GM19328 (cell line): ENCODE data around the gene PLA2G3.

Experiments used
- ATAC-seq: cut with Tn5 transposase; IDR thresholded peaks from one replicate; pipeline ENCODE4 v1.9.1; 2021; ENCODE audit warnings: mild to moderate bottlenecking, moderate library complexity; ENCODE audit not compliant: unreplicated experiment

Gene PLA2G3

GRCh38 chr22:31148953-31149627 lies 8.8 kb upstream of the PLA2G3 start:
- no peak for ATAC-seq

DNA sequence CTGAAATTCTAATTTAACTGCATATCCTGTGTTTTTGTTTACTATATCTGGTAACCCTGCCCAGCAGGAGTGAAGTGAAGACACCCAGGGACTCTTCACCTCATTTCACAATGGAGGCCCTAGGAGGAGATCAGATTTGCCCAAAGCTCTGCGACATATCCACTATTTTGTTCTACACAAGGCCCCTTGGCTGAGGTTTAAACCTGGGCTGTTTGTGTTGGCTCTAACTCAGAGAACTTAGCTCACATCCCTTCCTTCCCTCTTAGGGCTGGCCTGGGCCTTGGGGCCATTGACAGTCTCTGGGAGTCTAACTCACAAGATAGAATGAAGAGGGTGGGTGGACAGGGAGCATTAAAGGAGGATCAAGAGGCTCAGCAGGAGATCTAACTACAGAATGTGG lies 8.2 kb upstream of the PLA2G3 start:
- no peak for ATAC-seq

- no peak for ATAC-seq
Measured at GRCh38 chr22:31144223-31144622, 3.9 kb upstream of the PLA2G3 start.

GRCh38 chr22:31143537-31143936 lies 3.2 kb upstream of the PLA2G3 start:
- no peak for ATAC-seq

DNA sequence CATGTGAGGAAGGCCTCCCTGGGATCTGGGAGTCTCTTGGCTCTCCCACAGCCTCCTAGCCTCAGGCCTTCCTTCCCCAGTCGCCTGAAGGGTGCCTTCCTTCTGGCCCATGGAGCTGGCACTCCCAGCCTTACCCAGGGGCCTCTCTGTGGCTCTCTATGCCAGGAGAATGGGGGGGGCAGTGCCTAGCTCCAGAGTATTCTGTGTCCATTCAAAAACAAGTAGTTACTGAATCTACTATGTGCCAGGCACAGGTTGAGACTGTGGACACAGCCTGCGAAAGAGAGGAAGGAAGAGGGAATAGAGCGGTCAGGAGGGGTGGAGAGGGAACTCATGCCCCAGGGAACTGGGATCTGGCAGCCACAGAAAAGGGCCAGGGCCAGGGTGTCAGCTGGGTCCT lies 2.7 kb upstream of the PLA2G3 start:
- no peak for ATAC-seq

- ATAC-seq, result no peak
Measured at GRCh38 chr22:31142285-31142684, 2.0 kb upstream of the PLA2G3 start.

- no peak for ATAC-seq
Measured at GRCh38 chr22:31141551-31141950, 1.2 kb upstream of the PLA2G3 start.

GRCh38 chr22:31140746-31141145 lies 438 bp upstream of the PLA2G3 start:
- no peak for ATAC-seq

DNA sequence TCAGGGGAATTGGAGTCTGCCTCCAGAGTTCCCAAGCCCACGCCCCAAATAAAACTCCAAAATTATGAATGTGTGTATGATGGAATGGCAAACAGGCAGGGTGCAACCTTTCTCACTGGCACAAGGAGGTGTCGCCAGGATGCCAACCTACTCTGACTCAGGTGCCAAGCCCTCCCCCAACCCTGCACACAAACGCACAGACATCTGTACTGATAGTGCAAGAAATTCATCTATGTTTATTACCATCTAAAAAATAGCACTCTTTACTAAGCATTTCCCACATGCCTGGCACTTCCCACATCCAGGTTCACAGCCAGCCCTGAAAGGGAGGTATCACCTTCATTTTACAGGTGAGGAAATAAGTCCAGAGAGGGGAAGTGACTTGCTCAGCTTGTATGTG lies 1.2 kb downstream of the PLA2G3 start:
- no peak for ATAC-seq

DNA sequence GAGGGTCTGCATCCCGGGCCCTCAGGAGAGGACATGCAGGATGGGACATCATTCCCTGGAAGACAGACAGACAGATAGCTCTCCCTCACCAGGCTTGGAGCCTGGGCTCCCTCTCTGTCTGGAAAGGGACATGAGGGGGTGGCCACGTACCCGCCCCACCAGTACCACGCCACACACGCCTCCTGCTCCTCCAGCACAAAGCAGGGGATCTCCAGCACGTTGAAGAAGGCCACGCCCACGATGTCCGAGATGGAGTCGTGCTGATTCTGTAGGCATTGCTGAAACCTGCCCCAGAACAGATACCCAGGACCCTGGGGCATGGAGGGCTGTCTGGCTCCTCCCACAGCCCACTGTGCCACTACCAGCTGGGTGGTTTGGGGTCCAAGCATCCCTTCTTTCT lies 2.2 kb downstream of the PLA2G3 start:
- no peak for ATAC-seq

DNA sequence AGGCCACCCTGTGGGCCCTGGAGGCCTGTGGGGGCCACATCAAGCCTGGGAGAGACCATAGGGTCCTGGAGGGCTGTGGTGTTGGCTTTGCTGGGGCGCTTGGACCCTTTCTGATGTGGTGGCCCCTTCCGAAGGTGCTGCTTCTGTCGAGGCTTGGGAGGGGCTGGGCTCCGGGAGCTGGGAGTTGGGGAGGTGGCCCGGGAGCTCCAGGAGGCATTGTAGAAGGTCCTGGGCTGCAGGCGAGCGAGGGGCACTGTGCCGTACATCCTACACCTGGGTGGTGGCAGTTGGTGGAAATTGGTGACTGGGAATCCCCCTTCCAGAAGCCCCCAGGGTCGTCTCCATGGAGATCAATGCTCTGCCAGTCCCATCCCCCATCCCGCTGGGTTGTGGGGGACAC lies 2.6 kb downstream of the PLA2G3 start:
- no peak for ATAC-seq

DNA sequence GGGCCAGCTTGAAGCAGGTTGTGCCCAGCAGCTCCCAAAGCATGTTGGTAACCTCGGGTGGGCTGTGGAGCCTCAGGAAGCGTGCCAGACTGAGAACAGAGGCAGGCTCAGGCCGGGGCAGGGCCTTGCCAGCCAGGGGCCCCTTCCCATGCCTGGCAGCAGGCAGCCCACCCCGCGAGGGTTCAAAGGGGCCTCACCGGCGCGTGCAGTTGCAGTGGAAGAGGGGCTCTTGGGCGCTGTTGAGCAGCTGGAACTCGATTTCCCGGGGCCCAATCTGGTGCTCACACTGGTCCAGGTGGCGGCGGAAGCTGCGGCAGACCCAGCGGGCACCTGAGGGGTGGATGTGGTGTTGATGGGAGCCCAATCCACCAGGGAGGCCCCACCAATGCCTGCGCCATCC lies 3.6 kb downstream of the PLA2G3 start:
- no peak for ATAC-seq

DNA sequence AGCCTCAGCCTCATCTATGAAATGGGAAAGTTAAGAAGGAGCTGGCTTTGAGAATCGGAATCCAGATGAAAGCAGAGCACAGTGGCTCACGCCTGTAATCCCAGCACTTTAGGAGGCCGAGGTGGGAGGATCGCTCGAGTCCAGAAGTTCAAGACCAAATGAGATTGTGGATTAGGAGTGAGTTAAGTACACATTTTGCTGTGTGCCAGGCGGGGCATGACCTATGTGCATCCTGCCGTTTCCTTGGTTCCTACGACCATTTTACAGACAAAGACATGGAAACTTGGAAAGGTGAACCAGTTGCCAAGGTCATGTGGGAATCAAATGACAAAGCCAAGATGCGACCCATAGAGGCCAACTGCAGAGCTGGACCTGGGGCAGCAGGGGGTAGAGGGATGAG lies 4.2 kb downstream of the PLA2G3 start:
- ATAC-seq, result no peak

DNA sequence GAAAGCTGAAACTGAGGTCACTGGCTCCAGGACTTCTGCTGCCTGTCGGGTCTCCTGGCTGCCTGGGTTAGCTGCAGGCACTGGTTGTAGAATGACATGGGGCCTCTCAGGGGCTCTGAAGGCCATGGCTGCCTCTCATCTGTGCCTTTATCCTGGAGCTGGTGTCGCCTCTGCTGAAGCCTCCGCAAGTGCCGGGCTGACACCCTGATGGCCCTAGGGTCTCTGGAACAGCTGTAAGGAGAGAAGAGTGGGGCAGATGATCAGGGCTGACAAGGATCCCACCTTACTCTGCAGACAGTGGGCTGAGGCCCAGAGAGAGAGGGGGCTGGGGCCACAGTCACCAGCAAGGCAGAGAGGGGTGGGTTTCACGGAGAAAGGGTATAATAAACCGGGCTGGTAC lies 4.6 kb downstream of the PLA2G3 start:
- ATAC-seq, result no peak

GRCh38 chr22:31134688-31135087 lies 5.6 kb downstream of the PLA2G3 start:
- ATAC-seq, result no peak

DNA sequence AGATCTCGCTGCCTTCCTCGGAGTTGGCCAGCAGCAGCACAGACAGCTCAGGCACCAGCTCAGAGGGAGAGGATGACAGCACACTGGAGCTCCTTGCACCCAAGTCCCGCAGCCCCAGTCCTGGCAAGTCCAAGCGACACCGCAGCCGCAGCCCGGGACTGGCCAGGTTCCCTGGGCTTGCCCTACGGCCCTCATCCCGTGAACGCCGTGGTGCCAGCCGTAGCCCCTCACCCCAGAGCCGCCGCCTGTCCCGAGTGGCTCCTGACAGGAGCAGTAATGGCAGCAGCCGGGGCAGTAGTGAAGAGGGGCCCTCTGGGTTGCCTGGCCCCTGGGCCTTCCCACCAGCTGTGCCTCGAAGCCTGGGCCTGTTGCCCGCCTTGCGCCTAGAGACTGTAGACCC lies 6.4 kb downstream of the PLA2G3 start:
- ATAC-seq, result no peak

DNA sequence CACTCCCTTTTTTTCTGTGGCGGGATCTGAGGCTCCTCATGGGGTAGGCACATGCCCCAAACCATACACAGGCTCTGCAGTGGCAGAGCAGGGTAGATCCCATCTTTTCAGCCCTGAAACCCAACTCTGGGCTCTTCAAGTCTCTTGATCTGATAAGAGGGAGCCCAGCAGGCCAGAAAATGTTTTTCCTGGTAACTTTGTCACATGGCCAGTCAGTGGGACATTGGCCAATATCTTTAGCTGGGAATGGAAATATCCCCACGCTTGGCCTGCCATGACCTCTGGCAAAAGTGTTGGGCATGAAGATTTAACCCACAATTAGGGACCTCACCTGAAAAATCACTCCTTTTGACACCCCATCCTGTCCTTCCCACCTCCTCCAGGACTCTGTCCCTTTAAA lies 9.4 kb downstream of the PLA2G3 start:
- no peak for ATAC-seq

DNA sequence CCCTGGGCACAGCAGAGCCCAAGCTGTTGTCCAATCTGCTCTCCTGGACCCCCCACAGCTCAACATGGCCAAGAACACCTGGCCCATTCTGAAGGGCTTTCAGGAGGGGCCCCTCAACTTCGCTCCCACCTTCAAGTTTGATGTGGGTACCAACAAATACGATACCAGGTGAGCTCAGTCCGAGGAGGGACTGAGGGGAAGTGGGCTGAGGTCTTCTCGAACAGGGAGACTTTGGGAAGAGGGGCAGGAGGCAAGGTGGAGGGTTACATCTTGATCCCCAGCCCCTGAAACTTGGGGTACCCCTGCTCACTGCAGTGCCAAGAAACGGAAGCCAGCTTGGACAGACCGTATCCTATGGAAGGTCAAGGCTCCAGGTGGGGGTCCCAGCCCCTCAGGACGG lies 12.2 kb downstream of the PLA2G3 start:
- no peak for ATAC-seq

DNA sequence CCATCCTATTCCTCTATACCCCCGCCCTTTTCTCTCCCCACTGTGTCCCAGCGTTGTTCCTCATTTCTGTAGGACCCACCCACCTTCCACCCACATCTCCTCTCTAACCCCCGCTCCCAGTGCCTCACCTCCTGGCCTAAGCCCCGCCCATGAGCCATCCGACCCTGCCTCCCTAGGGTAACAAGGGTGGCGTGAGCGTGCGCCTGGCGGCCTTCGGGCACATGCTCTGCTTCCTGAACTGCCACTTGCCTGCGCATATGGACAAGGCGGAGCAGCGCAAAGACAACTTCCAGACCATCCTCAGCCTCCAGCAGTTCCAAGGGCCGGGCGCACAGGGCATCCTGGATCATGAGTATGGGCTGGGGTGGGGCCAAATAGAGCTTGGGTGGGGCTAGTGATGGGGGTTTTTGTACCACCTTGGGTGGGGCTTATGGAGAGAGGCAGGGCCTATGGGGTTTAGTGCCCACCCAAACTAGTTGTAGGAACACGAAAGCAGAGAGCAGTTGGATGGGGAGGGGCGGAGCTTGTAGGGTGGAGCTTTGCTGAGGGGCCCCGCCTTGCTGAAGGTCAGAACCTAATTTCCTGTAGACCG lies 13.0 kb downstream of the PLA2G3 start:
- no peak for ATAC-seq

DNA sequence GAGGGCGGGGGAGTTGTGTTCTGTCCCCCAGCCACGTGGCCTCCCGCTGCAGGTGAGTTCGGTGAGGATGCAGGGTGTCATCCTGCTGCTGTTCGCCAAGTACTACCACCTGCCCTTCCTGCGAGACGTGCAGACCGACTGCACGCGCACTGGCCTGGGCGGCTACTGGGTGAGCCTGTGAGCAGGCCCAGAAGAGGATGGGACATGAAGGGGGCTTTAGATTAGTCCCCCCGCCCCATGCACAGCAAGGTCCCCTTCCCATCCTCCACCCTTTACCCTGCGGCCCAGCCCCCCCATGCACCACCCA lies 13.5 kb downstream of the PLA2G3 start:
- ATAC-seq, result no peak

DNA sequence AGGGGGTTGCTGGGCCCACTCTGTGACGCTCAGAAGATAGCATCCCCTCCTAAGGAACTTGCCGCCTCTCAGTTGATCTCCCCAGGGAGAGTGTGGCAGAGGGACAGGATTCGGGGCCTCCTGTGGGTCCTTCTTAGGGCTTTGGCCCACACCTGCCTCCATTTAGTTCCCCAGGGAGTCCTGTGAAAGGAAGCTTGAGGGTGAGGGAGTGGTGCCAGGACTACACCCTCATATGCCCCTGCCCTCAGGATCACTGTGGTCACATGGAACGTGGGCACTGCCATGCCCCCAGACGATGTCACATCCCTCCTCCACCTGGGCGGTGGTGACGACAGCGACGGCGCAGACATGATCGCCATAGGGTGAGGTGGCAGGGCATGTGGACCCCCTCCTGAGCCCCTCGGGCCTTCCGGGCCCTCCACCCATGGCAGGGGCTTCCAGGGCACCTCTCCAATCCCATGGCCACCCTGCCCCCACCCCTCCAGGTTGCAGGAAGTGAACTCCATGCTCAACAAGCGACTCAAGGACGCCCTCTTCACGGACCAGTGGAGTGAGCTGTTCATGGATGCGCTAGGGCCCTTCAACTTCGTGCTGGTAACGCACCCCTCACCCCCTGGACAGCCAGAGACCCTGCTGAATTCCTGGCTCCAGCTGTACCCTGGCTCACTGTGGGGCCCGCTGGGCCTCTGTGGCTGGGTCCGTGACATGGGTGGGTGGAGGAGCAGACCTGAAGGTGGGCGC lies 14.0 kb downstream of the PLA2G3 start:
- ATAC-seq, result no peak

DNA sequence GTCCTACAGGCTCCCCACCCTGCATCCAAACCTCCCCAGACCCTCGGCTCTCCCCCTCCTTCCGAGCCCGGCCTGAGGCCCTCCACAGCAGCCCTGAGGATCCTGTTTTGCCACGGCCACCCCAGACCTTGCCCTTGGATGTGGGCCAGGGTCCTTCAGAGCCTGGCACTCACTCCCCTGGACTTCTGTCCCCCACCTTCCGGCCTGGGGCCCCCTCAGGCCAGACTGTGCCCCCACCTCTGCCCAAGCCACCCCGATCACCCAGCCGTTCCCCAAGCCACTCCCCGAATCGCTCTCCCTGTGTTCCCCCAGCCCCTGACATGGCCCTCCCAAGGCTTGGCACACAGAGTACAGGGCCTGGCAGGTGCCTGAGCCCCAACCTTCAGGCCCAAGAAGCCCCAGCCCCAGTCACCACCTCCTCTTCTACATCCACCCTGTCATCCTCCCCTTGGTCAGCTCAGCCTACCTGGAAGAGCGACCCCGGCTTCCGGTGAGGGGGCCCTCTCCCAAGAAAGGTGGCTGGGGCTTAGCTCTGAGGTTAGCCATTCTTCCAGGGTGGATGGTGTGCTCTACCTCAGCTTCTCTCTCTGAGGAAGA lies 14.7 kb downstream of the PLA2G3 start:
- ATAC-seq, result no peak
